Epithelial cell of prostate (primary cell): Measurements from ENCODE around the gene PHETA1.
"Not testable (repeated sequence)": the region's sequence is repeated elsewhere in the genome, so short reads cannot be mapped to it uniquely, and the experiment has no call there.

ENCODE experiments used
- DNase-seq: peaks from one replicate; pipeline ENCODE4 v3.0.0-alpha.2; 2011; ENCODE audit warnings: low read depth, low spot score
- H3K27ac ChIP-seq: fragments of 450-650 bp; 2 replicates; pipeline ENCODE4 v1.5.1; 2017; ENCODE audit warnings: mild to moderate bottlenecking

Gene PHETA1

DNA sequence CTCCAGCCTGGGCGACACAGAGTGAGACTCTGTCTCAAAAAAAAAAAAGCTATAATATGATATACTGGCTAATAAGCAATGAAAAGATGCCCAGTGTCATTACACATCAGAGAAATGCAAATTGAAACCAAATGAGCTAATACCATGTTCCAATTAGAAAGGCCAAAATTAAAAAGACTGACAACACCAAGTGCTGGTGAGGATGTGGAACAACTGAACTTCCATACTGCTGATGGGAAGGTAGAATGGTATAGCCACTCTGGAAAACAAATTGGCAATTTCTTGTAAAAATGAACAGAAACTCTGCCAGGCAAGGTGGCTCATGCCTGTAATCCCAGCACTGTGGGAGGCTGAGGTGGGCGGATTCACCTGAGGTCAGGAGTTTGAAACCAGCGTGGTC lies 8.5 kb upstream of the PHETA1 start:
- no peak for DNase-seq
- no peak overlapping the region for H3K27ac ChIP-seq

GRCh38 chr12:111373231-111373630 lies 4.3 kb upstream of the PHETA1 start:
- H3K27ac ChIP-seq, DNase-seq: not testable (repeated sequence)

DNA sequence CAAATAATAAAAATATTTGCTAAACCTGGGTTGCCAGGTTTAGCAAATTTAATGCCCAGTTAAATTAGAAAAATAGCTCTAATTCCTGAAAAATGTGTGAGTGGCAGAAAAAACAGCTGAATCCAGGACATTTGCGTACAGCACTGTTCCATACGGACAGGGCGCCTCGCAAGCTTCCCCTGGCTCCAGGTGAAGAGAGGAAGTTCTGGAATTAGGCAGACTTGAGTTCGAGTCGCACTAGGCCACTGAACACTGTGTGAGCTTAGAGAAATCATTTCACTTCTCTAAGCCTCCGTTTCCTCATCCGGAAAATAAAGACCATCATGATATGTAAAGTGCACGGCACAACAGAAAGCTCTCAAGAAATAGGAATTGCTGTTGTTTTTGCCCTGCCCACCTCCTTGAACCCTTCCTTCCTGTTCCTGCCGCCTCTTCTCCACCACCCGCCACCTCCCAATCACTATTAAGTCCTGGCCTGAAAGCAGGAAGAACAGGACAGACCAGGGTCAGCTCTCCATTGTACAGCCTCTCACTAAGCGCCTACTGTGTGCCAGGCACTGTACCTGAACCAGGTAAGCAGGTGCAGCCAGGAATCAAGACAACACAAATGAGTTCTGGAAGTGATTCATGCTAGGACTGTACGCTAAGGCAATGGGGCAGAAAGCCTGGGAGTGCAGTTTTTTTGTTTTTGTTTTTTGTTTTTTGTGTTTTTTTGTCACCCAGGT lies 763 bp upstream of the PHETA1 start:
- no peak for DNase-seq
- H3K27ac ChIP-seq = no peak overlapping the region

DNA sequence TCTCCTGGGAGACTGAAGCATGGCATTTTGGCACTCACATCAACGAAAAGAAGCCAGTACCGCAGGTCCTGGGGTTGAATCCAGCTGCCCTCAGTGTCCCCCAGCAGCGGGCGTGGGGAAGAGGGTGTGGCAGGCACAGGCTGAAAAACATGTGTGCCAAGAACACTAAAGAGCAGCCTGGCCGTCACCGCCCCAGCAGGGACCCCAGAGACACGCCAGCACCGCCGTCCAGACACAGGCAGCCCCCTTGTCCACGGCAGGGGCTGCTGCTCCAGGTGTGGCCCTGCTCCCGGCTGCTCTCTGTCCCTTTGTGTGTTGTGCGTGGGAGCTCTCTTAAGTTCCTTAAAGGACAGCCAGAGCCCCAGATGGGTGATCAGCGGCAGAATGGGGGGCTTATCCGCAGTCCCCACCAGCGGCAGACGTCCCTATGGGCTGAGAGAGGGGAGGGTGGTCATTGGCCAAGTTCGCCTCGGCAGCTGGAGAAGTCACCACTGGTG lies 556 bp downstream of the PHETA1 start:
- no peak overlapping the region for H3K27ac ChIP-seq
- no peak for DNase-seq

DNA sequence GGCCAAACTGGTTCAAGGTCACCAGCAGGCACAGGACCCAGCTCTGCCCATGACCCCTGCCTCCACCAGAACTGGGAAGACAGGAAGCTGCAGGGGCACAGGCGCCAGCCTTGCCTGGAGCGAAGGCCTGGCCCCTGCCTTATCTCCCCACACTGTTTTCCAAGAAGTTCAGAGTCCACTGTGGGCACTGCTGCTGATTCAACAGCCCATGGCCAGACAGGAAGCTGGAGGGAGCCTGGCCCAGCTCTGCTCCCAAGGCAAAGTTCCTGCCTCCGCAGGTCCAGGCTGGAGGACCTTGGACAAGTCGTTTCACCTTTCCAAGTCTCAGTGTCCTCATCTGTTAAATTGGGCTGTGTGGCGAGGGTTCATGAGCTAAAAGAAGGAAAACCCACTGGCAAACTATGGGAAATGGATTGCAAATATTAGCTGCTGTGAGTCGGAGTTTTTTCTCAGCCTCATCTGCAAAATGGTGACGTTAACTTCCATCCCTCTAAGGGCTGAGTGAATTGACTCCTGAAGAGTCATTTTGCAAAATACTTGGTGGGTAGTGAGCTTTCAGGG lies 1.2 kb downstream of the PHETA1 start:
- DNase-seq = no peak
- no peak overlapping the region for H3K27ac ChIP-seq

- DNase-seq = no peak
- H3K27ac ChIP-seq = no peak overlapping the region
Measured at GRCh38 chr12:111366583-111366982, 2.3 kb downstream of the PHETA1 start.

- no peak for DNase-seq
- H3K27ac ChIP-seq = no peak overlapping the region
Measured at GRCh38 chr12:111366075-111366474, 2.8 kb downstream of the PHETA1 start.

DNA sequence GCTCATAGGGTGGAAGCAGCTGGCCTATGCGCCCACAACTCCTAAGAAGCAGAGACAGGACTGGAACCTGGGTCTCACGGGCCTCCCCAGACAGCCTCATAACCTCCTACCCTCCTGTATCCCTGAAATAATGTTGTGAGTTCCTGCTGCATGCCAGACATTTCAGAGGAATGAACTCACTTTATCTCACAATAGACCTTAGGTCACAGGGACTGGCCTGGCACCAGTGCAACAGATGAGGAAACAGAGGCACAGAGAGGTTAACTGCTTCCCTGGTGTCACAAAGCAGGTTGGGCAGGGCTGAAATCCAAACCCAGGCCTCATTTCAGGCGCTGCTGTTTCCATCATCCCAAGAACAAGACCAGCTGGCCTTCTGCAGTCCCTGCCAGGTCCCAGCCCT lies 5.3 kb downstream of the PHETA1 start:
- no peak for DNase-seq
- H3K27ac ChIP-seq = no peak overlapping the region

GRCh38 chr12:111362687-111363475 lies 6.0 kb downstream of the PHETA1 start:
- H3K27ac ChIP-seq = no peak overlapping the region
- no peak for DNase-seq

- H3K27ac ChIP-seq = no peak overlapping the region
- DNase-seq = no peak
Measured at GRCh38 chr12:111361717-111362576, 6.9 kb downstream of the PHETA1 start.

GRCh38 chr12:111361073-111361716 lies 7.7 kb downstream of the PHETA1 start:
- no peak overlapping the region for H3K27ac ChIP-seq
- no peak for DNase-seq

GRCh38 chr12:111360325-111360930 lies 8.5 kb downstream of the PHETA1 start:
- DNase-seq = no peak
- H3K27ac ChIP-seq = no peak overlapping the region

DNA sequence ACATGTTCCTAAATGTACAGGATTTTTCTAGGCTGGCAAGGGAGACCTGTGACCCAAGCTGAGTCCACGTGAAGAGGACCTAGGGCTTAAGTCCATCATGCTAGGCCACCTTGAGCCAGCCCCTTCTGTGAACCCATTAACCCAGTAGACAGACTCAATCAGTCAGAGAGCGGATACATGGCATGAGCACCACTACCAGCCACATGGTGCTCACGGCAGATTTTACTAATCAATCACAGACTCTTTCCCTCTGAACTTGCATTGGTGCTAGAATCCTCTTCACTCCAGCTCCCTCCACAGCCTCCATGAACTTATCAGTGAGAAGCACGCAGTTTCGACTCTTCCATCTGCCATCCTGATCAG lies 9.0 kb downstream of the PHETA1 start:
- no peak overlapping the region for H3K27ac ChIP-seq
- DNase-seq = no peak

GRCh38 chr12:111359231-111359913 lies 9.5 kb downstream of the PHETA1 start:
- DNase-seq = no peak
- H3K27ac ChIP-seq = no peak overlapping the region

- H3K27ac ChIP-seq = no peak overlapping the region
- DNase-seq = no peak
Measured at GRCh38 chr12:111355201-111355925, 13.5 kb downstream of the PHETA1 start.

DNA sequence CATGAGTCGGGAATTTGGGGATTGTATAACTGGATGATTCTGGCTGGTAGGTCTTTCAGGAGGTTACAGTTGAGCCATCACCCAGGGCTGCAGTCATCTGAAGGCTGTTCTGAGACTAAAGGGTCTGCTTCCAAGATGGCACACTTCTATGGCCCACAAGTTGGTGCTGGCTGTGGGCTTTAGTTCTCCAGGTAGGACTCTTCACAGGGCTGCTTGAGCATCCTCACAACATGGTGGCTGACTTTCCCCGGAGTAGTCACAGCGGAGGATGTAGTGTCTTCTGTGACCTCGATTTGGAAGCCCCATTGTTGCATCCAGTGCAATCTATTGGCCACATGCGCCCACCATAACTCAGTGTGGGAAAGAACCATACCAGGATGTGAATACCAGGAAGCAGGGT lies 14.4 kb downstream of the PHETA1 start:
- no peak for DNase-seq
- H3K27ac ChIP-seq = no peak overlapping the region

DNA sequence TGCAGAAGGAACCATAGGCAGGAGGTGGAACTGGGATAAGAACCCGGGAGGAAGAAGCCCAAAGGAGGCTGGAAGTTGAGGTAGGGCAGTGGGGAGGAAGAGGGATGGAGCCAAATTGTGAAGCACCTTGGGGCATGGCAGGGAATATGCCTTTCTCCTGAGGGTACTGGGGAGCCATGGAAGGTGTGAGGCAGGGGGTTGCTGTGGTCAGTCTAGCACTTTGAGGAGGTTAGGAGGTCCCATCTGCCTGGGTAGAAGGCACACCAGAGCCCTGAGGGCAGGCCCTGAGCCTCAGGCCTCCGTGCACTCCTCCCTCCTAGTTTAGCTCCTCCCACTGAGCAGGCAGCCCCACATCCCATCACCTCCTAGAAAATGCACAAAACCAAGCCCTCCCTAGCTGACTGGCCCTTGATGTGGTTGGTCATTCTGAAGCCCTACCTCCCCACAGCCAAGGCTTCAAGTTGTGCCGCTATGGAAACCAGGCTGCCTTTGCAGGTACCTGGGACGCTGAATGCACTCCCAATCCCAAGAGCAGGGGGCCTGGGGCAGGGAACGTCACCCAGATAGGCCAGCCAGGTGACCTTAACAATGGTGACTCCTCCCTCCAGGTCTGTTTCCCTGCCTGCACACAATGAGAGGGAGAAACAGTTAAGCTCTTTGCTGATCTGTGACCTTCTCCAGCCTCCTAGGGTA lies 15.1 kb downstream of the PHETA1 start:
- no peak for DNase-seq
- H3K27ac ChIP-seq = no peak overlapping the region

DNA sequence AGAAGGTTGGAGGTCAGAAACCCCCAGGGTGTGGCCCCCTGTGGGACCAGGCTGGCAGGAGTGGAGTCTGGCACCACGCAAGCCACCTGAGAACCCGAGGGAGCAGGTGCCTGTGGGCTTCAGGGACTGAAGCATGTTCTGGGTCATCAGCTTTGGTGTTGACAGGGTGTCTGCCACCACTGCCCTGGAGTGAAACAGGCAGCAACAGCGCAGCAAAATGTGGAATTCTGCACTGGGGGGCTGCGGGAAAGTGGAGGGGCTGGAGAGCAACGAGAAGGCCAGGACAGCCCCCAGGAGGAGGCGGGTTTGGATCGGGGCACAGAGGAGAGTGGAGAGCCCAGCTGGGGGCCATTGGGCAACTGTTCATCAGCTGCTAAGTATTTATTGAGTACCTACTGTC lies 15.9 kb downstream of the PHETA1 start:
- H3K27ac ChIP-seq = no peak overlapping the region
- DNase-seq = no peak
